Stimulated activated CD4-positive, alpha-beta T cell treated with anti-CD3 and anti-CD28 coated beads, Interleukin-15, amount 100 ng/mL, for 48 hours (primary cell): ENCODE measurements around the gene LHX6.

Source experiments
- DNase-seq, 2 donors: peaks; one replicate each; pipeline ENCODE4 v3.0.0-alpha.2; 2020; ENCODE audit warnings: low read depth in 2 of 2

LHX6 gene

DNA sequence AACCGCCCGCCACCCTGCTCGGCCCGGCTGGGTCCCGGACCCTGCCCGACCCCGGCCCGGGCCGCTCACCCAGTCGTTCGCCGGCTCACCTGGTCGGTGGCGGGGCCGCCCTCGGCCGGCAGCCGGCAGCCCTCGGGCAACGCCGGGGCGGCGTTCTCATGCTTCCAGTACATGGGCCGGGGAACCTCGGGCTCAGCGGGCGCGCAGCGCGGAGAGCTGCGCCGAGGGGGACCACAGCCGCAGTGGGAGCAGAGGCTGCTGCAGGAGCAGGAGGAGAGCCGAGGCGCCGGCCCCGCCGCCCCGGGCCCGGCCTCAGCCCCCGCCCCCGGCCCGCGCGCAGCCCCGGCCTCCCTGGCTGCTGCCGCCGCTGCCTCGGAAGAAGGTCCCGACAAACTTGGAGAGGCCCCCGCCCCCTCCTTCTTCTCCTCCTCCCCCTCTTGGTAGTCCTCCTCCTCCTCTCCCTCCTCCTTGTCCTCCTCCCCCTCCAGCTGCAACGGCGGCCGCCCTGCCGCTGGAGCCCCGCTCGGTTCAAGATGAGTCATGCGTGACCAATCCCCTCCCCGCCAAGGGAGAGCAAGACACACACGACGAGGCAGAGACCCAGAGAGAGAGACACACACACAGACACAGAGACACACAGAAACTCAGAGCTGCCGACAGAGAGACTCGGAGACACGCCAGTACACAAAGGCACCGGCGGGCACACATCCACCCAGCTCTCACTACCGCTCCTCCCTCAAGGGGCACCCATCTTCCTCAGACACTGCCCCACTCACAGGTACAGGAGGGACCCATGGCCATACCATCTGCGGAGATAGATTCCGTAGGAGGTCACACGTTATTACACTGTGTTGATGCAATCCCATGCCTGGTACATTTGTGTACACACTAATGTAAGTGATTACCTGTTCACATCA lies at the start of gene LHX6:
Gene LHX6, minus strand, starts transcription at position 390 of the 917 bp plus-strand sequence. Its CDS starts 217 bp downstream, at position 173.
- no peak for DNase-seq

DNA sequence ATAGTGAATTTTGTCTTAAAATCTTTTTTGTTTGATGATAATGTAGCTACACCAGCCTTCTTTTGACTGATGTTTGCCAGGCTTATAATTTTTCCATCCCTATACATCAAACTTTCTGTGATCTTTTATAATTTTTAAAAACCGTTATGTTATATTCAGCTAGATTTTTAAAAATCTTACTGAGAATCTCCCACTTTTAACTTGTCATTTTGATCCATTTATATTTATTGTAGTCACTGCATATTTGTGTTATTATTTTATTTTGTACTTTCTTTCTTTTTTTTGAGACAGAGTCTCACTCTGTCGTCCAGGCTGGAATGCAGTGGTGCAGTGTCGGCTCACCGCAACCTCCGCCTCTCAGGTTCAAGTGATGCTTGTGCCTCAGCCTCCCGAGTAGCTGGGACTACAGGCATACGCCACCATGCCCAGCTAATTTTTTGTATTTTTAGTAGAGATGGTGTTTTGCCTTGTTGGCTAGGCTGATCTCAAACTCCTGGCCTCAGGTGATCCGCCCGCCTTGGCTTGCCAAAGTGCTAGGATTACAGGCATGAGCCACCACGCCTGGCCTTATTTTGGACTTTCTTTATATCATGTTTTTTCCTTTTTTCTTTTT lies 48.6 kb upstream of the LHX6 start:
- DNase-seq = no peak

DNA sequence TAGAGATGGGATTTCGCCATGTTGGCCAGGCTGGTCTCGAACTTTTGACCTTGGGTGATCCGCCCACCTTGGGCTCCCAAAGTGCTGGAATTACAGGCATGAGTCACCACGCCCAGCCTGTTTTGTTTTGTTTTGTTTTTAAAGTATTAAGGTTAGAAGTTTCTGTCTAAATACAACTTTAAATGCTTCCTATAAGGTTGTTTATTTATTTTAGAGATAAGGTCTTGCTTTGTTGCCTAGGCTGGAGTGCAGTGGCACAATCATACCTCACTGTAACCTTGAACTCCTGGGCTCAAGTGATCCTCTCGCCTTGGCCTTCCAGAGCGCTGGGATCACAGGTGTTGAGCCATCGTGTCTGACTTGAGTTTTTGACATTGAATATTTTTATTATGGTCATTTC lies 47.3 kb upstream of the LHX6 start:
- no peak for DNase-seq

DNA sequence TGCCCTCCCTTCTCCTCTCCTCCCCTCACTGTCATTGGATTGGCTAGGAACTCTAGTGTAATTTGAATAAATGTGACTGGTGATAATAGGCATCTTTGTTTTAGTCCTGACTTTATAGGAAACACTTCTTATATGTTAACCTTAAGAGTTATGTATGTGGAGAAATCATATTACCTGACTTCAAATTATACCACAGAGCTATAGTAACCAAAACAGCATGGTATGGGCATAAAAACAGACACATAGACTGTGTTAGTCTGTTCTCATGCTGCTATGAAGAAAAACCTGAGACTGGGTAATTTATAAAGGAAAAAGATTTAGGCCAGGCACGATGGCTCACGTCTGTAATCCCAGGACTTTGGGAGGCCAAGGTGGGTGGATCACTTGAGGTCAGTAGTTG lies 45.3 kb upstream of the LHX6 start:
- no peak for DNase-seq

DNA sequence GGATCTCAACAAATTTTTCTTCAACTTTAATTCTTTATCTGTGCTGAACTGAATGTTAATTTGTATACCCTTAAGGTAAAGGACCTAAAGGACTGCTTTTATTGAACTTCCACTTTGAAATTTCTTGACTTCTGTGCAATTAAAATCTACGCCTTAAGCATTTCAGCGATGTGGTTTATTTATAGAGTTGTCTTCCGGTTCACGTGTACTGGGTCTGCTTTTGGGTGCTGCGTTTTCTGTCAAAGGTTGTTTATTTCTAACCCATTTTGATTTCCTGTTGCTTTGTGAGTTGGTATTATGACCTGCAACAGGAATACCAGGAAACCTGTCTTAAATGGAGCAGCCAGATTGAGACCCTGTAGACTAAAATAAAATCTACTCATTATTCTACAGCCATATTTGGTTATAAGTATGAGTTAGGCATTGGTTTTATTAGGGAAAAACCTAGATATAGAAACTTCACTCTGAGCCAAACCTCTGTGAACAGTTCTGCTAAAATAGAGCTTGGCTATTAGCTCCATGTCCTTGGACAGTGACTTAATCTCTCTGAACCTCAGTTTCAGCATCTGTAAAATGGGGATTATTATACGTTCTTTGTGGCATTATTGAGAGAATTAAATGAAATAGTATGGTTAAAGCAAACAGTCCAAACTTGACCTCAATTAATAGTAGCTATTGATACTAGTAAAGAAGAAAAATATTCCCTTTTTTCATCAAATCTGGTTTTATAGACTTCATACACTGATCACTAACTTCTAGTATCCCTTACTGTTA lies 39.5 kb upstream of the LHX6 start:
- no peak for DNase-seq

DNA sequence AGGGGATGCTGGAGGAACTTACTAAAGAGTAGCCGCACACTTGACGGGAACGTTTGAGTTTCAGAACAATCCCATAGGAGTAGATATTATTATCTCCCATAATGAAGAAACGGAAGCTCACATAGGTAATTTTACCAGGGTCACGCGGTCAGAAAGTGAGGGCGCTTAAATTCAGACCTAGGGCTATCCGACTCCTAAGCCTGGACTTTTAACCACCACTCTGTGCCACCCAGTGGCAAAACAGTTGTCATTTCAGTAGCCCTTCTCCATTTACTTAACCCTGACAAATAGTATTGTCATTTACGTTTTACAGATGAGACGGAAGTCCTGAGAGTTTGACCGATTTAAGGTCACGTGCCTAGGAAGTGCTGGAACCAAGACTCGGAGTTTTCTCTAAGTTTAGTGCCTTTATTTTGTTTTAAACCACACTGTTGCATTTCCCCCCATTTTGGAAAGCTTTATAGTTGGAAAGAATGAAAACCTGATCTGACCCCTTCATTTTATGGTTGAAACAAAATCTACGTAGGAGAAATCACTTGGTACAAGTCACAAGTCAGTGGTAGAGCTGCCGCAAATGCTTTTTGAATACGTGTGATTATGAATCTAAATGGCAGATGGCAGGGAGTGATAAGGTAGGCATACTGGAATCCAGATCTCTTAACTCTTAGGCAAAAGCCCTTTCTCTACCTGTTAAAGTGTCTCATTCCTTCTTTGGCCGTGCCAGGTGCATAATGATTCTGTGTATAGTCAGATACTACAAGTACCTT lies 36.6 kb upstream of the LHX6 start:
- no peak for DNase-seq

DNA sequence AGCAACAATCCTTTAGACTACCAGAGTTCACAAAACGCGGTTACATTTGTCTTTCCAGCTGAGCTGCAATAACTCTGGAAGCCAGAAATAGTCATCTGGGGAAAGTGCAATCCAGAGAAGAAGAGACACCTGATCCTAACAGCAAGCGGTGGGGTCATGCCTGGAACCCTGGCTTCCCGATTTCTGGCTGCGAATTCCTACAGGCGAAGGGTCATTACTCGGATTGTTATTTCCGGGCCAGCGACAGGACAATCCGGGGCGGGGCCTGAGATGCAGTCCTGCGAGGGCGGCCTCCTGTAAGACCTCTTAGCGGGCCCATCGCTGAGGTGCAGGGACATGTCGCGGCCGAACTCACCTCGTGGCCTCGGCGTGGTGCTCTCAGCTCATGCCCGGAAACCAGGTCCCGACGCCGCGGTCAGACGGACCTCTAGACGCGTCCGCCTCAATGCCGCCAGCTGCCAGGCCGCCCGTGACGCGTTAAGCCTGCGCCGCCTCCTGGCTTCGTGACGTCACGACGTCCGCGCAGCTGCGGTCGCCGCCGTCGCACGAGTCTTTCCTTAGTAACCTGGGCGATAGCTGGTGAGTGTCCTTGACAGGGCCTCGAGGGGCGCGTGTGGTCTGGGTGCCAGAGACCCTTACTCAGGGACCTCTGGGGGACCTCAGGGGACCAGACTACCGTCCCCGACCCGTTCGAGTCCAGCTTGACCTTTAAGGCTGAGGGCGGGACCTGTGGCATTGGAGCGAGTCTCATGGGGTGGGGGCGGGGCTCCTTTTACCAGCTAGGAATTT lies 35.8 kb upstream of the LHX6 start, which contains the start of the genes MRRF and RBM18:
Gene MRRF, plus strand, starts transcription at position 523 of the 789 bp plus-strand sequence. CDS start 6,010 bp downstream, outside the sequence.
Gene RBM18, minus strand, starts transcription at position 481 of the 789 bp plus-strand sequence. CDS start 3,348 bp downstream, outside the sequence.
- DNase-seq = peak; percentile 74 to 87

DNA sequence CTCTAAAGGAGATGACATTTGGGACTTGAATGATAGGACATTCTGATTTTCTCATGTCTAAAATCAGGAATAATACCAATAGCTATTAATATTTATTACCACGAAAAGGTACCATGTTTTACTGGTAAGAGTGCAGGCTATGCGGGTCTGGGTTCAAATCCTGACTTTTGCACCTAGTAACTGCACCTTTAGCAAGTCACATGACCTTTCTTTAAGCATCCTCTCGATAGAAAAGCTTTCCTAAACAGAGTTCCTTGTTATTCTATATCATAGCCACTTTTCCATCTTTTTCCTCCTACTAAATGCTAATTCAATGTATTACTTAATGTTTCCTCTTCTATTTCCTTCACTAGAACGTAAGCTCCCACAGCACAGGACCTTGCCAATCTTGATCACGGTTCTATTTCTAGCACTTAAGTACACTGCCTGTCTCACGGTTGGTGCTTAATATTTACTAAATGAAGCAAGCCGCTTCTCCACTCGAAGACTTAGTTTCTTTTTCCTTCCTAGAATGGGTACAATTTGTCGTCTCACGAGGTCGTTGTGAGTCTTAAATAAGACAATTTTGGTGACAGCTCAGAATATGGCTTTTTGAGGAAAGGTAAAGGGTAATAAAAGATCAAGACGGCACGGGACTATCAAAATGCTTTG lies 35.1 kb upstream of the LHX6 start:
- no peak for DNase-seq

DNA sequence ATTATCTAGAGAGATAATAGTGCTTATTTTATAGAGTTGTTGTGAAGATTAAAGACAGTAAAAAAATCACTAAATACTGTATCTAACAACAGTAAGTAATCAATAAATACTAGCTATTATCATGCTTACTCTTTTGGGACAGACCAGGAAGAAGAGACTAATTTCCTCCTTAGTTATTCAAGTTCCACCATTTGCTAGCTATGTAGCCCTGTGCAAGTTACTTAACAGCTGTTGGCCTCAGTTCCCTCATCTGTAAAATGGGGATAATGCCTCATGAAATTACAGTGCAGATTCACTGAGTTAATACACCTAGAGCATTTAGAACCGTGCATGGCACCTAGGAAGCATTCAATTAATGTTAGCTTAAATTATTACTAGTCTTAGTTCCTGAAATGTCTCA lies 33.3 kb upstream of the LHX6 start:
- no peak for DNase-seq

DNA sequence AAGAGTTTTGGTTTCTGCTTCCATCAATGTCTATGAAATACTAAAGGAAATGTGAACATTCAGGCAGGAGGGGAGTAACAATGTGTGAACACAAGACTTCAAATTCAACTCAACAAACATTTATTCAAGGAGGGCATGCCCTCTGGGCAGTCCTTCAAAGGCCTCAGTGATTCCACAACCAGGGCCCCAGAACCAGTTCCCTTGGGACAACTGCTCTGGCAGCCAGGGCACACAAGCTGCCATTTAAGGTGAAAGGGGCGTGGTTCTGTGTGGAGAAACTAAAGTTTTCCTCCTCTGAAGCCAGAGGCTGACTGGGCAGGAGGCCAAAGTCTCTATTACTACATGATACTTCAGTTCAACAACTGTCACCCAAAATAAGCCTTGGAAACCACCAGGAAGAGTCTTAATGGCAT lies 32.7 kb upstream of the LHX6 start:
- DNase-seq = no peak

DNA sequence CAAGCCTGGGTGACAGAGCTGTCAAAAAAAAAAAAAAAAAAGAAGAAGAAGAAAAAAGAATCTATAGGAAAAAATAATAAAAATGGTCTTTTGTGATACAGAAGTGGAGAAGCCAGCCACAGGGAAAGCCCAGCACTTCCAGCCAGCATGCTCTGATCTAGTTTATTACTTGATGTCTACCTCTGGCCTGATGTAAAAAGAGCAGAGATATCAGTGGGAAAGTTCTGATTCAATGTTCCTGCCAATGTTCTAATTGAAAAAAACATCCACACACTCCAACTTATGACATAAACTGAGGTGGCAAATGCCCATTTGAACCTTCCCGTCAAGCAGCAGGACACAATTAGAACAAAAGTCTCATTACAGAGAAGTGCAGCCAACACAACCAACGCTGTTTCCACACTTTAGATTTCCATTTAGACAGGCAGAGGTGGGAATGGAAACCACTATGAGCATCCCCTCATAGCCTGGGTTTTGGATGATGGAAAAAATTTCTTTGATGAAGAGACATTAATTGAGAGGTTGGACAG lies 30.2 kb upstream of the LHX6 start:
- DNase-seq = no peak

DNA sequence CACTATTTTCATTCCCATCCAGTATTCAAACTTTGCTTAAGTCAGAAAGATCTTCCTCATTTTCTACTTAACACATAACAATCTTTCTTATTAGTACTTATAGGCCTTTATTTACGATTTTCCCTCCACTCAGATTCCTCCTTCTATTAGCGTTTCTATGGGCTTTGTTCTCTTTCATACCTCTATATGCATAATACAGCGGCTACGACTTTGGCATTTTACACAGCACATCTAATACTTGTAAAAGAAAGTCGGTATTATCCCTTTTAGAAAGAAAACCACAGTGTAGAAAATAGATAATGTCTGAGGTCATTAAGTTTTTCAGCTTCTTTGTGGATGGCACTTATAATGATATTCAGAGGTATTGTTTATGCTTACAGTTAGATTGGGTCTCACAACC lies 27.4 kb upstream of the LHX6 start:
- no peak for DNase-seq

DNA sequence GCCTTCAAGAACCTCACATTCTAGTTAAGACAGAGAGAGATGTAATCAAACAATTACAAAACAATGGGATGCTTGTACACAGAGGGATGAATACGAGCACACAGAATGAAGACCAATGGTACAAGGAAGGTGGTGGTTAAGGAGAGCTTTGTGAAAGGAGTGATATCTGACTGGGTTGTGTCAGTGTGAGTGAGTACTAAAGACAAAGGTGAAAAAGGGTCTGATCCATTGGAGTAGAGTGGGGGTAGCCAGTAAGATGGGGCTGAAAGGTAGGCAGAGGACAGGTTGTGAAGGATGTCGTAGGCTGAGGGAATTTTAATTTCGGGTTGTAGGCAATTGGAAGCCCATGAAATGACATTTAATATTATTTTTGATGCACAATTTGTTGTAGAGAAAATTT lies 26.0 kb upstream of the LHX6 start:
- no peak for DNase-seq

DNA sequence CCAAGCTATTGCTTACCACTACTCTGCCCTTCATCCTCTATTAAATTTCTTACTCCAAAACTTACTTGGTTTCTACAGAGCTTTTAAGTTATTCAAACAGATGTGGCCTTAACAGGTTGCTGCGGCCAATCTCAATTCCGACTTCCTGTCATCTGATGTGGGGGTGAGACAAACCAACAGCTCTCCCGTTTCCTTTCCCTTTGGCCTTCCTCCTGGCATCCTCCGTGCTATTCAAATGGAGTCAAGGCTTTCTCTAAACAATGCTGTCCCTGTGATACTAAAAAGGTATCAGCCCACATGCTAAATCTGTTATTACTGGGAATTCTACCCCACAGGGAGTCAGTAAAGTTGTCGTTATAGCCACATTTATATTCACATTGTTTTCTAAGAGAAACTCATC lies 24.0 kb upstream of the LHX6 start:
- DNase-seq = no peak

DNA sequence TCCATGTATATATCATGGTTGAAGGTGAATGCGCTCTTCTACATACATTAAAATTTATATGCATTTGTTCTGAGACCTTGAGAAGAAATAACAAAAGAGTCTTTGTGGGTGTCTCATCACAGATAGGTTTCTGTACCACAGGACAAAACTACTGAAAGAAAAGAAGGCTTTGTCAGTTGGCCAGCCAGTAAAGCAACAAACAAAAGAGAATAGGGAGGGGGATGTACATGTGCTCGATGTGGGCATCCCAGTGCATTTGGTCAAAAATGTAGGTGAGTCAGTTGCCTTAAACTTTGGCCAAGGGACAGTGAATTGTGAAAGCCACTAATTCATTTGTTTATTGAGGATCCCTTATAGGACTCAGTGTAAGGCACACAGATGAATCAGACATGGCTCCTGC lies 22.6 kb upstream of the LHX6 start:
- DNase-seq = no peak

DNA sequence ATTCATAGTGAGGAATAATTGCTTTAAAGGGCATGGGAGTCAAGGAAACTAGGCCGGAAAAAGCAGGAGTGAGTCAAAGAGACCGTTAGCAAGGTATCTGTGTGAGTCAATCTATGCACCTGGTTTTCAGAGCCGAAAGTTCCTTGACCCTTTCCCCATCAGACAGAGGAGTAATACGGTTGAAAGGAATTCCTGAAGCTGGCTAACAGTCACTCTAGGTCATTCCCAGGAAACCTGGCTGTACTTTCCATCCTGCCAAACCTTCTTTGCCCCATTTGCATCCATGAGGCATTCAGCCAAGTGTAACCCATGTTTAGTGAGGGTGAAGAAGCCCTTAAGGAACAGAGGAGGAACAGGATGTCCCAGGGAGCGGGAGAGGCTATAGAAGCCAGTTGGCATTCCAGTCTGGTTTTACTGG lies 19.7 kb upstream of the LHX6 start:
- no peak for DNase-seq

DNA sequence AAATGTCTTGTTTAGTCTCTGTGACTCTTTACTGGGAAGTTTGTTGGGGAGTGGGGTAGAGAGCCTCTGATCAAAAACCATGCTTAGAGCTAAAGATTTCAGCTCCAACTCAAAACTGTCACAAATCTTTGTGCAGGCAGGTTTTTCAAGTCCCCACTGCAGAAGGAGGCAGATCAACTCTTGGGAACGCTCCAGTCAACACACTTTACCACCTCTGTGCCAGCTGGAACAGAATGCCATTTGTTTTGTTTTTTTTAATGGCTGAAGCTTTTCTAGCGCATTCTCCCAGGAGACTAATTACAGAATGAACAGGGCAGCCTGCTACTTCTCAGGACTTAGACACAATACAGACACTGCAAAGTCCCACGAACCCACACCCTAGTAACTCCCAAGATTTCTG lies 17.9 kb upstream of the LHX6 start:
- no peak for DNase-seq

DNA sequence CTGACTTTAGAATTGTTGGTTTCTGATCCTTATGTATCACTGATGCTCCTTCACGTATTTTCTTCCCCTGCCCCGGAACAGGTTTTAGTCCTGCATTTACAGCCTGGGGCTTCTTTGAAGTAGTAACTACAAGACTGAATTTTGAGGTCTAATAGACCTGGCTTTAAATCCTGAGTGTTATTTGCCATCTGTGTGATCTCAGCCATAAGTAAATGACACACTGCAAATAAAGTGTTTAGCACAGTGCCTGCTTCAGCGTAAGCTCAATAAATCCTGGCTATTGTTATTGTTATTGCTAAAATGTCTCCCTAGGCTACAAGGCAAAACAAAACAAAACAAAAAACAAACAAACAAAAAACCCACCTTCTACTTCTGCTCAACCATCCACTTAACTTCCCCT lies 15.6 kb upstream of the LHX6 start:
- DNase-seq = no peak

DNA sequence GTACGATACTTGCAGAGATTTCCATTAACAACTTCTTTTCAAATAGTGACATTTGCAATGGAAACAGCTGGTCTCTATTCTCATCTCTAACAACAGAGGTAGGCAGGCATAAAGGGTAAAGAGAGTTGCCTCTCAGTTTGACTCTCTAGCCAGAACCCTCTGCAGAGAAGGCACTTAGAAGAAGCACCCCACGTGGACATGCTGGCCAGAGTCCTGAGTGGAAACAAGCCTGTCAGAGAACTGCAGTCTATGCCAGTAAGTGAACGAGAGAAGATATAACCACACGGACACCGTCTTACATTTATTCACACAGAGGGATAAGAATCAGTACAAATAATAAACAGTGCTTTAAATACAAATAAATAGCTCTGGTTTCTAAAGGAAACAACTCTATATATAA lies 11.0 kb upstream of the LHX6 start:
- no peak for DNase-seq

DNA sequence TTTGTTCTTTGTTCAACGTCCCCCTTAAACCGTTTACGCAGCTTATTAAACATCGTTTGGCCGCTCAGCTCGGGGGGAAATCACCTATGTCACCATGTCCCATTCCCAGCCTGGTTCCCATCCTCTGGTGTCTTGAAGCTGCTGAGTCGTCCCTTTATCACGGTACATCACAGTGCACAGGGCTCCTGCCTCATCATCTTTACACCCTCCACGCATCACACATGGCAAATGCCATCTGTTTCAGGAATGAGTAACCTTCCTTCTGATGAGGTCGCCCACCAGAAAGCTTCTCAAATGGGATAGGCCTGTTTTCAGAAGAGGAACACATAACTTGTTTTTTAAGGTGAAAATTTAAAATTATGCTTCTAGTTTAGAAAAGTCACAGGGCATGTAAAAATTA lies 7.9 kb upstream of the LHX6 start:
- DNase-seq = no peak
